ENCODE data around the gene FAM50A. TPM values are rescaled to one million over a fixed set of nuclear protein-coding genes. Genes with fewer than 3 reads are reported as not detected.

The FAM50A gene
- total RNA-seq, 1 experiment from 2014 or later, result 82.1 TPM

DNA sequence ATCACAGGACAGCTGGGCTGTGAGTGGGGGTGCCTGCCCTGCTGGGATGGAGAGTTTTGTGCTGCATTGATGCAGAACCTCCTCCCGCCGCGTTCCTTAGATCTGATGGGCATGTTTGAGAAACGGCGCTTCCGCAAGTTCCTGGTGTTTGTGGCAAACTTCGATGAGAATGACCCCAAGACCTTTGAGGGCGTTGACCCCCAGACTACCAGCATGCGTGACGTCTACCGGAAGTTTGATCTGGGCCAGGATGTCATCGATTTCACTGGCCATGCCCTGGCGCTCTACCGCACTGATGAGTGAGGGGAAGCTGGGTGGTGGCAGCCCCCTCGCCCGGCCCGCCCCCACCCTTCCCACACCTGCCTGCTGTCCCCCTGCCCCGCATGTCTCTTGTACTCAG lies 4.1 kb upstream of the FAM50A start:
- H3K27ac ChIP-seq, result no peak overlapping the region
- peaks cover 20% of the 10 kb centered on the region for H3K79me2 ChIP-seq (ENCODE audit: low read depth)
- no peak overlapping the region for H3K4me2 ChIP-seq
- H3K4me3 ChIP-seq, result no peak overlapping the region
- peaks cover 7% of the 10 kb centered on the region; the same call in 1 of the 2 replicates for H3K4me1 ChIP-seq (replicated peaks; ENCODE audit: insufficient read depth)
- H2AFZ ChIP-seq, result no peak overlapping the region
- no TSS peak for BruUV-seq (replicated peaks)
- ChIA-PET POLR2A (ENCODE audit: unreplicated experiment) (no interaction called here), CTCF (no interaction called here)
- no peaks in the 10 kb centered on the region for H4K20me1 ChIP-seq (ENCODE audit: insufficient read depth)
- H3K36me3 ChIP-seq (ENCODE audit: low read depth), result no peaks in the 10 kb centered on the region
- no peak for TF ChIP-seq EZH2 (IDR thresholded peaks at IDR 0.05; ENCODE audit: low read depth)
- TF ChIP-seq, protein P1, sequence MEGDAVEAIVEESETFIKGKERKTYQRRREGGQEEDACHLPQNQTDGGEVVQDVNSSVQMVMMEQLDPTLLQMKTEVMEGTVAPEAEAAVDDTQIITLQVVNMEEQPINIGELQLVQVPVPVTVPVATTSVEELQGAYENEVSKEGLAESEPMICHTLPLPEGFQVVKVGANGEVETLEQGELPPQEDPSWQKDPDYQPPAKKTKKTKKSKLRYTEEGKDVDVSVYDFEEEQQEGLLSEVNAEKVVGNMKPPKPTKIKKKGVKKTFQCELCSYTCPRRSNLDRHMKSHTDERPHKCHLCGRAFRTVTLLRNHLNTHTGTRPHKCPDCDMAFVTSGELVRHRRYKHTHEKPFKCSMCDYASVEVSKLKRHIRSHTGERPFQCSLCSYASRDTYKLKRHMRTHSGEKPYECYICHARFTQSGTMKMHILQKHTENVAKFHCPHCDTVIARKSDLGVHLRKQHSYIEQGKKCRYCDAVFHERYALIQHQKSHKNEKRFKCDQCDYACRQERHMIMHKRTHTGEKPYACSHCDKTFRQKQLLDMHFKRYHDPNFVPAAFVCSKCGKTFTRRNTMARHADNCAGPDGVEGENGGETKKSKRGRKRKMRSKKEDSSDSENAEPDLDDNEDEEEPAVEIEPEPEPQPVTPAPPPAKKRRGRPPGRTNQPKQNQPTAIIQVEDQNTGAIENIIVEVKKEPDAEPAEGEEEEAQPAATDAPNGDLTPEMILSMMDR (conservative IDR thresholded peaks at IDR 0.05), result no peak
- no peaks in the 10 kb centered on the region for H3K9me3 ChIP-seq (ENCODE audit: insufficient read depth, low read depth)
- H3K27me3 ChIP-seq (ENCODE audit: insufficient read depth, low read depth), result no peaks in the 10 kb centered on the region
- no peaks in the 10 kb centered on the region for H3K9me2 ChIP-seq (ENCODE audit: insufficient read depth)
- no peak for DNase-seq
- peaks cover 13% of the 10 kb centered on the region; the same call in 1 of the 2 replicates for H3F3A ChIP-seq (ENCODE audit: insufficient read depth, low read depth)
- intact Hi-C loops (cut with micrococcal nuclease; ENCODE audit: unreplicated experiment), result loop anchor here (5.0 kb wide), 1 partner anchor 43 kb away; the partner anchor contains the start of gene RPL10

DNA sequence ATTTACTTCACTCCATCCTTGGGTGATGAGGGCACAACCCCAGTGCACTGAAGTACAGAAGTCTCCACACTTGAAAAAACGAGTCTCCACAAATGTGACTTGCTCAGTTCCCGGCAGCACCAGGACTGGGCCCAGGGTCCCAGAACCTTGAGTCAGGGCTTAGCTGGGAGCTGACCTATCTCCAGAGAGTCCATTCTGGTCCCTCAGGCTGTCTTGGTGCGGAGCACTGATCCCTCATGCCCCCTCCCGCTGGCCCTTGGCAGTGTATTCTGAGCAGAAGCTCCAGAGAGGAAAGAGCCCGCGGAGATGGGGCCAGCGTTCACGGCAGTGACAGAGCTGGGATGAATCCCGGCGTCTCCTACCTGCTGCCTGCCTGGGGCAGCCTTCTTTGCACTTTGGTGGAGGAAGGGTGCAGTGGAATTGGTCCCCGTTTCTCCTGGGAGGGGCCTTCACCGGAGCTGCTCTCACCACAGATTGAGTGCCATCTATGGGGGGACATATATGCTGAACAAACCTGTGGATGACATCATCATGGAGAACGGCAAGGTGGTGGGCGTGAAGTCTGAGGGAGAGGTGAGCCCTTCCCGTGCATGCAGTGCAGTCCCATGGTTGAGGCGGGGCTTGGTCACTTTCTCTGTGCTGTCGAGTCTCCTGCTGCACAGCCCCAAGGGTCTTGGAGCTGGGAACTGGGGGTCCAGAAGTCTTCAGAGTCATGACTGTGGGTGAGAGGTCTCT lies 3.2 kb upstream of the FAM50A start:
- Histone ChIP-seq H3K4me2 (no peak overlapping the region), H3K9me3 (ENCODE audit: insufficient read depth, low read depth) (no peaks in the 10 kb centered on the region), H3K36me3 (ENCODE audit: low read depth) (no peaks in the 10 kb centered on the region), H3K9me2 (ENCODE audit: insufficient read depth) (no peaks in the 10 kb centered on the region), H3K79me2 (ENCODE audit: low read depth) (peaks cover 25% of the 10 kb centered on the region), H4K20me1 (ENCODE audit: insufficient read depth) (no peaks in the 10 kb centered on the region), H3K27ac (no peak overlapping the region), H3K4me3 (no peak overlapping the region), H3K27me3 (ENCODE audit: insufficient read depth, low read depth) (no peaks in the 10 kb centered on the region), H3F3A (ENCODE audit: insufficient read depth, low read depth) (peaks cover 13% of the 10 kb centered on the region; the same call in 1 of the 2 replicates), H2AFZ (no peak overlapping the region), H3K4me1 (replicated peaks; ENCODE audit: insufficient read depth) (peaks cover 7% of the 10 kb centered on the region; the same call in 1 of the 2 replicates)
- ChIA-PET POLR2A (ENCODE audit: unreplicated experiment) (interaction anchor here (0.6 to 0.7 kb wide), 2 partner anchors 66 to 622 kb away, joined by 4 read pairs; partner anchors contain the start of gene FLNA), CTCF (no interaction called here)
- TF ChIP-seq, protein P1 (conservative IDR thresholded peaks at IDR 0.05), result no peak
- no peak for TF ChIP-seq EZH2 (IDR thresholded peaks at IDR 0.05; ENCODE audit: low read depth)
- intact Hi-C loops (cut with micrococcal nuclease; ENCODE audit: unreplicated experiment), result loop anchor here (5.0 kb wide), 1 partner anchor 43 kb away; the partner anchor contains the start of gene RPL10
- BruUV-seq (replicated peaks), result no TSS peak
- no peak for DNase-seq

DNA sequence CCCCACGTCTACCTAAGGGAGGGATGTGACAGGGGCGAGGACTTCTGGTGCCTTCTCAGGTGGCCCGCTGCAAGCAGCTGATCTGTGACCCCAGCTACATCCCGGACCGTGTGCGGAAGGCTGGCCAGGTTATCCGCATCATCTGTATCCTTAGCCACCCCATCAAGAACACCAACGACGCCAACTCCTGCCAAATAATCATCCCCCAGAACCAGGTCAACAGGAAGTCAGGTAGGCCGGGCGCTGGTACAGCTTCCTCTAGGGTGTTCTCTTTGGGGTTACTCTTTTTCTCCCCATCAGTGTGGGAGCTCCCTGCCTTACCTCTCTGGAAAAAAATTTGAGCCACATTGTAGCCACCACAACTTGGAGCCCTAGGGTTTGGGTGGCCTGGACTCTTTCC lies 2.4 kb upstream of the FAM50A start:
- no peak for DNase-seq
- ChIA-PET POLR2A (ENCODE audit: unreplicated experiment) (interaction anchor here (0.6 kb wide), 1 partner anchor 11 kb away, joined by 8 read pairs; no protein-coding TSS in a partner anchor), CTCF (interaction anchor here (1.0 kb wide), 1 partner anchor 69 kb away, joined by 5 read pairs; no protein-coding TSS in a partner anchor)
- H3K4me2 ChIP-seq, result no peak overlapping the region
- H3K27ac ChIP-seq, result no peak overlapping the region
- H2AFZ ChIP-seq, result no peak overlapping the region
- peaks cover 13% of the 10 kb centered on the region; the same call in 1 of the 2 replicates for H3F3A ChIP-seq (ENCODE audit: insufficient read depth, low read depth)
- BruUV-seq (replicated peaks), result no TSS peak
- H3K9me2 ChIP-seq (ENCODE audit: insufficient read depth), result no peaks in the 10 kb centered on the region
- peaks cover 25% of the 10 kb centered on the region for H3K79me2 ChIP-seq (ENCODE audit: low read depth)
- peaks cover 7% of the 10 kb centered on the region; the same call in 1 of the 2 replicates for H3K4me1 ChIP-seq (replicated peaks; ENCODE audit: insufficient read depth)
- intact Hi-C loops (cut with micrococcal nuclease; ENCODE audit: unreplicated experiment), result loop anchor here (5.0 kb wide), 1 partner anchor 44 kb away; the partner anchor contains the start of gene RPL10
- no peak overlapping the region for H3K4me3 ChIP-seq
- H3K27me3 ChIP-seq (ENCODE audit: insufficient read depth, low read depth), result no peaks in the 10 kb centered on the region
- H4K20me1 ChIP-seq (ENCODE audit: insufficient read depth), result no peaks in the 10 kb centered on the region
- TF ChIP-seq, protein P1 (conservative IDR thresholded peaks at IDR 0.05), result no peak
- no peak for TF ChIP-seq EZH2 (IDR thresholded peaks at IDR 0.05; ENCODE audit: low read depth)
- no peaks in the 10 kb centered on the region for H3K36me3 ChIP-seq (ENCODE audit: low read depth)
- no peaks in the 10 kb centered on the region for H3K9me3 ChIP-seq (ENCODE audit: insufficient read depth, low read depth)
